ENCODE results near the gene WBP1. TPM values are rescaled to one million over a fixed set of nuclear protein-coding genes. Genes with fewer than 3 reads are reported as not detected.

The WBP1 gene
- total and polyA plus RNA-seq, 10 of the 15 experiments (the other 5 are each of a cell fraction or from before 2014, with no cell fraction given): 4.2 to 76.8 (median 43.8) TPM

DNA sequence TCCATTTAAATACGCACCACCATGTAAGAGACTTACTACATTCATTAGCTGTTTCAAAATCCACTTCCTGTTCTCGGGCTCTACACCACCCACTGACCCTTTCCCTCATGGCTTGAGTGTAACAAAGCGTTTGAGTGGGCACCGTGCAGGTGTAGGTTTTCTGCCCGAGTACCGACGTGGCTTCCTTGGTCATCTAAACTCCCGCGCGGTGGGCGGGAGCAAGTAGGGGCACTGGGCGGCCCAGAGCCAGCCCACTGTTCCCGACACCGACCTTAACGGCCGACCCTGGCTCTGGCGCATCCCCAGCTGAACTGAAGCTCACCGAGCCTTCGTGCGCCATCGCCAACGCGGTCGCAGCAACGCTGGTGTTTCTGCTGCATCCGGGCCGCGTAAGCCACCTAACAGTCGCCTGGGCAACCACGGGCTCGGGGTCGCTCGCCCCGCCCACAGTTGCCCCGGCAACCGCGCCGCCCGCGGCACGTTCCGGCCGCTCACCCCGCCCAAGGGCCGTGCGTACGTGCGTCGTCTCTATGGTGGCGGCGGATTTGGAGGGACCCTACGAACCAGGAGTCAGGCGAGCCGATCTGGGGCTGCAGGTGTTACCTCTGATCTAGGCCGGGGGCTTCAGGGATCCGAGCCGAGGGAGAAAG is 36.9 kb upstream of the WBP1 start, which contains the start of the genes C2orf81 and WDR54 (continued):
- TF ChIP-seq ZNF207 (IDR thresholded peaks at IDR 0.05; ENCODE audit: borderline replicate concordance) (peak; percentile 82; the same call in 1 of the 2 replicates), NKRF (conservative IDR thresholded peaks at IDR 0.05) (peak; percentile 86), NFXL1 (IDR thresholded peaks at IDR 0.05; ENCODE audit: borderline replicate concordance) (no peak), POLR2AphosphoS2 (IDR thresholded peaks at IDR 0.05; ENCODE audit: low read depth, low read length) (peak; percentile 28; the same call in 1 of the 2 replicates)
- TF ChIP-seq, protein P1, sequence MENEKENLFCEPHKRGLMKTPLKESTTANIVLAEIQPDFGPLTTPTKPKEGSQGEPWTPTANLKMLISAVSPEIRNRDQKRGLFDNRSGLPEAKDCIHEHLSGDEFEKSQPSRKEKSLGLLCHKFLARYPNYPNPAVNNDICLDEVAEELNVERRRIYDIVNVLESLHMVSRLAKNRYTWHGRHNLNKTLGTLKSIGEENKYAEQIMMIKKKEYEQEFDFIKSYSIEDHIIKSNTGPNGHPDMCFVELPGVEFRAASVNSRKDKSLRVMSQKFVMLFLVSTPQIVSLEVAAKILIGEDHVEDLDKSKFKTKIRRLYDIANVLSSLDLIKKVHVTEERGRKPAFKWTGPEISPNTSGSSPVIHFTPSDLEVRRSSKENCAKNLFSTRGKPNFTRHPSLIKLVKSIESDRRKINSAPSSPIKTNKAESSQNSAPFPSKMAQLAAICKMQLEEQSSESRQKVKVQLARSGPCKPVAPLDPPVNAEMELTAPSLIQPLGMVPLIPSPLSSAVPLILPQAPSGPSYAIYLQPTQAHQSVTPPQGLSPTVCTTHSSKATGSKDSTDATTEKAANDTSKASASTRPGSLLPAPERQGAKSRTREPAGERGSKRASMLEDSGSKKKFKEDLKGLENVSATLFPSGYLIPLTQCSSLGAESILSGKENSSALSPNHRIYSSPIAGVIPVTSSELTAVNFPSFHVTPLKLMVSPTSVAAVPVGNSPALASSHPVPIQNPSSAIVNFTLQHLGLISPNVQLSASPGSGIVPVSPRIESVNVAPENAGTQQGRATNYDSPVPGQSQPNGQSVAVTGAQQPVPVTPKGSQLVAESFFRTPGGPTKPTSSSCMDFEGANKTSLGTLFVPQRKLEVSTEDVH (IDR thresholded peaks at IDR 0.05; ENCODE audit: low read depth, partially characterized antibody): no peak
